ENCODE measurements around the gene PTGER1. TPM values are rescaled to one million over a fixed set of nuclear protein-coding genes. Genes with fewer than 3 reads are reported as not detected.

PTGER1 gene
- total and polyA plus RNA-seq, 9 of the 15 experiments (the other 6 are each of a cell fraction or from before 2014, with no cell fraction given): 0.06 to 0.36 (median 0.31) TPM; not detected in 5

DNA sequence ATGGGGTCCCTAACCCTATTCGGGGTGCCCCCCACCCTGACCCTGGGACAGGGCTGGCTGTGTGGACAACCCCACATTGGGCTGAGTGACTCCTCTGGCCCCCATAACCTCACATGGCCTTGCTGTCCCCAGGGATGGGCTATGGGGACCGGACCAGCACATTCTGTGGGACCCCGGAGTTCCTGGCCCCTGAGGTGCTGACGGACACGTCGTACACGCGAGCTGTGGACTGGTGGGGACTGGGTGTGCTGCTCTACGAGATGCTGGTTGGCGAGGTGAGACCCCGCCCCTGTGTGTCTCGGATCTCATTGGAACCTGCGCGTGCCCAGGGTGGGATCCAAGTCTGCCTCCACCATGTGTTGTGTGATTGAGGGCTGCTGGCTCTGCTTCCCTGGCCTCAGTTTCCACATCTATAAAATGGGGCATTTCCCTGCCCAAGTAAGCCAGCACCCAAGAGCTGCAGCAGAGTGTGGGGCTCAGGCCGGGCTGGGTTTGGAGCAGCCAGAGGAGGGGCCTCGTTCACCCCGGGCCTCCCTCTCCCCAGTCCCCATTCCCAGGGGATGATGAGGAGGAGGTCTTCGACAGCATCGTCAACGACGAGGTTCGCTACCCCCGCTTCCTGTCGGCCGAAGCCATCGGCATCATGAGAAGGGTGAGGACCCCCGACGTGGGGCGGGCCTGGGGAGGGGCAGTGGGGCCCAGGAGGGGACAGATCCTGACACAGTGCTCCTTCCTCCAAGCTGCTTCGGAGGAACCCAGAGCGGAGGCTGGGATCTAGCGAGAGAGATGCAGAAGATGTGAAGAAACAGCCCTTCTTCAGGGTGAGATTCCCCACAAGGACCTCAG lies 4.9 kb downstream of the PTGER1 start:
- H3K4me1 ChIP-seq (replicated peaks in 1 of 2; ENCODE audit: control insufficient read depth in 2 of 2, insufficient read depth in 2 of 2, low read length in 2 of 2): peaks cover 4 to 48% of the 10 kb centered on the region in 2 experiments
- WGBS (ENCODE audit: insufficient coverage, low coverage, missing lambda C conversion rate): 92% methylated on average over 25 of the region's 32 CpGs
- H3K9me3 ChIP-seq (replicated peaks; ENCODE audit: control insufficient read depth, insufficient read depth, low read depth, low read length): no peaks in the 10 kb centered on the region
- H4K20me1 ChIP-seq (replicated peaks; ENCODE audit: control insufficient read depth, insufficient read depth, low read length): no peaks in the 10 kb centered on the region
- ChIA-PET CTCF (ENCODE audit: low intra/inter-chr PET ratio) (interaction anchor here (0.6 kb wide), 1 partner anchor 16 kb away, joined by 3 read pairs; no protein-coding TSS in a partner anchor), POLR2A (no interaction called here)
- no peaks in the 10 kb centered on the region for H3K9me1 ChIP-seq (ENCODE audit: control insufficient read depth, insufficient read depth, low read length)
- intact Hi-C loops (cut with micrococcal nuclease): no loop called here
- TSS peak; percentile 53 for BruUV-seq (replicated peaks)
- no peaks in the 10 kb centered on the region for H3K79me2 ChIP-seq (ENCODE audit: control insufficient read depth, insufficient read depth, low read length)
- in situ Hi-C loops (cut with MboI): no loop called here
- TF ChIP-seq, protein P1, sequence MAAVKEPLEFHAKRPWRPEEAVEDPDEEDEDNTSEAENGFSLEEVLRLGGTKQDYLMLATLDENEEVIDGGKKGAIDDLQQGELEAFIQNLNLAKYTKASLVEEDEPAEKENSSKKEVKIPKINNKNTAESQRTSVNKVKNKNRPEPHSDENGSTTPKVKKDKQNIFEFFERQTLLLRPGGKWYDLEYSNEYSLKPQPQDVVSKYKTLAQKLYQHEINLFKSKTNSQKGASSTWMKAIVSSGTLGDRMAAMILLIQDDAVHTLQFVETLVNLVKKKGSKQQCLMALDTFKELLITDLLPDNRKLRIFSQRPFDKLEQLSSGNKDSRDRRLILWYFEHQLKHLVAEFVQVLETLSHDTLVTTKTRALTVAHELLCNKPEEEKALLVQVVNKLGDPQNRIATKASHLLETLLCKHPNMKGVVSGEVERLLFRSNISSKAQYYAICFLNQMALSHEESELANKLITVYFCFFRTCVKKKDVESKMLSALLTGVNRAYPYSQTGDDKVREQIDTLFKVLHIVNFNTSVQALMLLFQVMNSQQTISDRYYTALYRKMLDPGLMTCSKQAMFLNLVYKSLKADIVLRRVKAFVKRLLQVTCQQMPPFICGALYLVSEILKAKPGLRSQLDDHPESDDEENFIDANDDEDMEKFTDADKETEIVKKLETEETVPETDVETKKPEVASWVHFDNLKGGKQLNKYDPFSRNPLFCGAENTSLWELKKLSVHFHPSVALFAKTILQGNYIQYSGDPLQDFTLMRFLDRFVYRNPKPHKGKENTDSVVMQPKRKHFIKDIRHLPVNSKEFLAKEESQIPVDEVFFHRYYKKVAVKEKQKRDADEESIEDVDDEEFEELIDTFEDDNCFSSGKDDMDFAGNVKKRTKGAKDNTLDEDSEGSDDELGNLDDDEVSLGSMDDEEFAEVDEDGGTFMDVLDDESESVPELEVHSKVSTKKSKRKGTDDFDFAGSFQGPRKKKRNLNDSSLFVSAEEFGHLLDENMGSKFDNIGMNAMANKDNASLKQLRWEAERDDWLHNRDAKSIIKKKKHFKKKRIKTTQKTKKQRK (IDR thresholded peaks at IDR 0.05; ENCODE audit: borderline replicate concordance, low read depth, low read length): no peak
- TF ChIP-seq POLR2G (IDR thresholded peaks at IDR 0.05; ENCODE audit: low read depth, low read length) (0 out of 2 replicates have a peak, but pooled peaks have one; percentile 59), RBFOX2 (IDR thresholded peaks at IDR 0.05; ENCODE audit: low read depth, low read length) (0 out of 2 replicates have a peak, but pooled peaks have one; percentile 21), RBM25 (IDR thresholded peaks at IDR 0.05; ENCODE audit: low read depth, low read length, severe bottlenecking) (peak; percentile 47)
- H3K9ac ChIP-seq (ENCODE audit: insufficient read depth in 1 of 2, low read depth in 2 of 2, low read length in 2 of 2): peak overlapping the region in 1 of 2 experiments; percentile 58; a peak in 2 of 4 replicates
- no peaks in the 10 kb centered on the region for H3K27me3 ChIP-seq (ENCODE audit: control insufficient read depth in 2 of 2, insufficient read depth in 2 of 2, low read length in 2 of 2)
- H3K36me3 ChIP-seq (ENCODE audit: control insufficient read depth, insufficient read depth, low read length): peaks cover 56% of the 10 kb centered on the region; the same call in 2 of the 3 replicates
- H3K4me3 ChIP-seq: no peak overlapping the region
- ATAC-seq (no peak), FAIRE-seq (no peak), DNase-seq (ENCODE audit: extremely low read depth in 1 of 4, low spot score in 3 of 4) (peak in 1 of 4 experiments; percentile 13)
- H2AFZ ChIP-seq (ENCODE audit: low read depth, low read length): no peak overlapping the region
- H3K4me2 ChIP-seq (ENCODE audit: insufficient read depth, low read length): no peak overlapping the region
- H3K27ac ChIP-seq (ENCODE audit: extremely low read depth, low read depth, low read length): no peak overlapping the region
